GM12878 (cell line): ENCODE data around the gene PRRG1. TPM values are rescaled to one million over a fixed set of nuclear protein-coding genes. Genes with fewer than 3 reads are reported as not detected.

Source experiments
- ATAC-seq: fragments of 200-7000 bp; cut with Tn5 transposase; 3 replicates; pipeline ENCODE4 v1.9.1; 2020; ENCODE audit warnings: mild to moderate bottlenecking, moderate library complexity
- BruUV-seq: library from RNA; stranded (reverse); fragments of 400-500 nt; replicated peaks from 2 replicates; lab custom pipeline; 2021; lab: Mats Ljungman, UMichigan
- CTCF ChIA-PET: fragments of 300-600 bp; sonication (Branson Sonifier 250); formaldehyde crosslinking; extraction: SDS; loops from one replicate; lab custom pipeline; 2021; ENCODE audit warnings: inconsistent platforms; lab: Yijun Ruan, JAX
- POLR2A ChIA-PET: fragments of 350-600 bp; formaldehyde crosslinking; extraction: SDS; loops from one replicate; lab custom pipeline; 2021; ENCODE audit warnings: inconsistent platforms; lab: Charles Lee
- RAD21 ChIA-PET: fragments of 300-600 bp; sonication (Branson Sonifier 250); formaldehyde crosslinking; loops from one replicate; lab custom pipeline; 2023; ENCODE audit warnings: antibody characterized with exemption; ENCODE audit not compliant: unreplicated experiment; lab: Charles Lee
- SMC1A ChIA-PET: fragments of 300-600 bp; sonication (Branson Sonifier 250); formaldehyde crosslinking; loops from one replicate; lab custom pipeline; 2023; ENCODE audit not compliant: unreplicated experiment, uncharacterized antibody; lab: Charles Lee
- DNase-seq: peaks from one replicate; pipeline ENCODE4 v3.0.0-alpha.2; 2011; ENCODE audit warnings: low read depth, low spot score
- FAIRE-seq: peaks from 3 replicates; lab custom pipeline; 2011; peaks lifted over from hg19 to GRCh38; lab: Jason Lieb, UNC
- H2AFZ ChIP-seq: 2 replicates; pipeline ENCODE4 v1.6.0; 2011; ENCODE audit warnings: low read depth, low read length, control low read depth; ENCODE audit not compliant: control insufficient read depth
- H3K27ac ChIP-seq: 2 replicates; pipeline ENCODE4 v1.5.1; 2011; ENCODE audit warnings: control low read depth; ENCODE audit not compliant: control insufficient read depth, insufficient read depth
- H3K27me3 ChIP-seq, 2 experiments: replicated peaks in 1 of 2; 2 replicates each; pipeline versions ENCODE4 v1.6.0 to v1.6.1; 2011; ENCODE audit warnings: low read length in 1 of 2; ENCODE audit not compliant: control insufficient read depth in 2 of 2, insufficient read depth in 2 of 2
- H3K36me3 ChIP-seq, 2 experiments: 2 replicates each; pipeline ENCODE4 v1.5.1; 2011; ENCODE audit warnings: low read length in 1 of 2; ENCODE audit not compliant: control insufficient read depth in 2 of 2, insufficient read depth in 2 of 2
- H3K4me1 ChIP-seq: 2 replicates; pipeline ENCODE4 v1.6.1; 2011; ENCODE audit warnings: mild to moderate bottlenecking, low read length, moderate library complexity, mixed read lengths; ENCODE audit not compliant: control insufficient read depth, insufficient read depth
- H3K4me2 ChIP-seq: 2 replicates; pipeline ENCODE4 v1.6.0; 2011; ENCODE audit warnings: control low read depth; ENCODE audit not compliant: control insufficient read depth, insufficient read depth
- H3K4me3 ChIP-seq: fragments of 200-600 bp; sonication (generic); 2 replicates; pipeline ENCODE4 v1.5.1; 2016
- H3K79me2 ChIP-seq: 2 replicates; pipeline ENCODE4 v1.6.0; 2011; ENCODE audit warnings: low read length; ENCODE audit not compliant: control insufficient read depth, insufficient read depth
- H3K9ac ChIP-seq: 2 replicates; pipeline ENCODE4 v1.8.0; 2011; ENCODE audit warnings: low read length, control low read depth, mixed read lengths; ENCODE audit not compliant: control insufficient read depth, insufficient read depth
- H3K9me3 ChIP-seq: replicated peaks from 3 replicates; pipeline ENCODE4 v1.5.1; 2011; ENCODE audit warnings: mild to moderate bottlenecking, low read length; ENCODE audit not compliant: control insufficient read depth, insufficient read depth
- H4K20me1 ChIP-seq: 2 replicates; pipeline ENCODE4 v1.6.0; 2011; ENCODE audit not compliant: control insufficient read depth, insufficient read depth
- ESRRA ChIP-seq: IDR thresholded peaks from 2 replicates; pipeline ENCODE4 v1.6.1; 2012; ENCODE audit warnings: mild to moderate bottlenecking, low read length, improper control_type of control experiment
- IKZF2 ChIP-seq, 2 experiments: fragments of 450-650 bp; IDR thresholded peaks; 2 replicates each; pipeline ENCODE4 v1.6.1; 2017; ENCODE audit warnings: mild to moderate bottlenecking in 2 of 2, moderate library complexity in 2 of 2
- IRF3 ChIP-seq: fragments of 450-650 bp; IDR thresholded peaks from 2 replicates; pipeline ENCODE4 v1.6.1; 2014; ENCODE audit warnings: mild to moderate bottlenecking
- MTA2 ChIP-seq: fragments of 450-650 bp; IDR thresholded peaks from 2 replicates; pipeline ENCODE4 v1.6.1; 2016; ENCODE audit warnings: low read depth, mild to moderate bottlenecking, moderate library complexity
- NBN ChIP-seq: fragments of 450-650 bp; IDR thresholded peaks from 2 replicates; pipeline ENCODE4 v1.6.1; 2016
- RCOR1 ChIP-seq: conservative IDR thresholded peaks from 2 replicates; pipeline ENCODE4 v1.6.1; 2012; ENCODE audit warnings: low read depth, low read length, improper control_type of control experiment
- TAF1 ChIP-seq: IDR thresholded peaks from 2 replicates; pipeline ENCODE4 v1.6.1; 2011; ENCODE audit warnings: mild to moderate bottlenecking, low read depth, low read length, borderline replicate concordance
- ZNF24 ChIP-seq: fragments of 450-650 bp; IDR thresholded peaks from 2 replicates; pipeline ENCODE4 v1.6.1; 2017; ENCODE audit warnings: antibody characterized with exemption, mild to moderate bottlenecking
- WGBS: methylation state at CpG from one replicate; pipeline ENCODE4 v1.1.6; 2016; ENCODE audit warnings: low lambda C conversion rate; ENCODE audit not compliant: insufficient replicate concordance, insufficient coverage; ENCODE audit errors: missing lambda C conversion rate; 5-methylcytosine and 5-hydroxymethylcytosine counted together
- in situ Hi-C: fragments of 300-500 bp; cut with MboI; formaldehyde crosslinking; loops from 9 replicates; pipeline ENCODE4 v1.14.3; 2018; ENCODE audit warnings: mixed read lengths
- intact Hi-C: fragments of 100-400 bp; cut with micrococcal nuclease; formaldehyde crosslinking; loops from one replicate; pipeline ENCODE4 v1.14.2; 2022; ENCODE audit not compliant: unreplicated experiment
- polyA plus RNA-seq, 11 experiments: library from polyadenylated mRNA; depleted of rRNA in 4 of 11; unstranded in 6 of 11; stranded (reverse) in 5 of 11; fragments of >200 nt; fragmentation: Nextera tagmentation in 4 of 11; fragmentation: Illumina TruSeq in 1 of 11; extraction: Ambion mirVana in 4 of 11; extraction: Trizol in 1 of 11; gene quantifications; 1 replicate in 1 of 11; 2 replicates in 10 of 11; pipeline versions ENCODE4 v1.2.1 to v1.2.3, GENCODE V29; 2011 to 2016; ENCODE audit warnings: inconsistent platforms in 2 of 11, missing spikeins in 2 of 11, low read depth in 1 of 11
- total RNA-seq, 4 experiments: library from RNA; depleted of rRNA in 3 of 4; stranded (reverse); fragments of >200 nt in 3 of 4; fragmentation: Illumina TruSeq in 1 of 4; extraction: Trizol in 1 of 4; gene quantifications; 2 replicates each; pipeline versions ENCODE4 v1.2.1 to v1.2.3, GENCODE V29; 2013 to 2021
- TF ChIP-seq, protein P1 (sequence below): IDR thresholded peaks from 2 replicates; pipeline ENCODE4 v1.6.1; 2011; ENCODE audit warnings: low read depth, low read length, improper control_type of control experiment, borderline replicate concordance
- TF ChIP-seq, protein P2 (sequence below): fragments of 450-650 bp; IDR thresholded peaks from 2 replicates; pipeline ENCODE4 v1.6.1; 2016; ENCODE audit warnings: mild to moderate bottlenecking, moderate library complexity, borderline replicate concordance

The PRRG1 gene
- total and polyA plus RNA-seq, 10 of the 15 experiments (the other 5 are each of a cell fraction or from before 2014, with no cell fraction given) = not detected

DNA sequence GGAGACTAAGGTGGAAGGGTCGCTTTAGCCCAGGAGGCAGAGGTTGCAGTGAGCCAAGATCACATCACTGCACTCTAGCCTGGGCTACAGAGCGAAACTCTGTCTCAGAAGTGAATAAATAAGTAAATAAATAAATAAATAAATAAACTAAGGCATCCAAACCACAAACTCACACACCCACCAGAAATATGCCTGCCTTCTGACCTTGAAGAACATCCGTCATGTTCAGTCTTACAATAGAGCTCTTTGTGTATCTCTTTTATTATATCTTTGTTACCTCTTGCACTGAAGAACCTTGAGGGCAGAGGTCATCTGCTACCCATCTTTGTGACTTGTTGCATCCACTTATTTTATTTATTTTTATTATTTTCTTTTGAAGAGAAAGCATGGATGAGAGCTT is 71.6 kb downstream of the PRRG1 start:
- no peaks in the 10 kb centered on the region for H3K36me3 ChIP-seq
- no peaks in the 10 kb centered on the region for H3K79me2 ChIP-seq
- TF ChIP-seq, protein P1, sequence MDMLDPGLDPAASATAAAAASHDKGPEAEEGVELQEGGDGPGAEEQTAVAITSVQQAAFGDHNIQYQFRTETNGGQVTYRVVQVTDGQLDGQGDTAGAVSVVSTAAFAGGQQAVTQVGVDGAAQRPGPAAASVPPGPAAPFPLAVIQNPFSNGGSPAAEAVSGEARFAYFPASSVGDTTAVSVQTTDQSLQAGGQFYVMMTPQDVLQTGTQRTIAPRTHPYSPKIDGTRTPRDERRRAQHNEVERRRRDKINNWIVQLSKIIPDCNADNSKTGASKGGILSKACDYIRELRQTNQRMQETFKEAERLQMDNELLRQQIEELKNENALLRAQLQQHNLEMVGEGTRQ = no peak
- no peak for TF ChIP-seq TAF1
- SMC1A ChIA-PET = no interaction called here
- WGBS = 22% methylated on average over 3 of the region's 3 CpGs
- no TSS peak for BruUV-seq
- FAIRE-seq (no peak), ATAC-seq (no peak), DNase-seq (no peak)
- H3K27ac ChIP-seq = no peak overlapping the region
- no peaks in the 10 kb centered on the region for H3K4me1 ChIP-seq
- POLR2A ChIA-PET = interaction anchor here (0.6 kb wide), 1 partner anchor 438 kb away, joined by 3 read pairs; no protein-coding TSS in a partner anchor
- H3K9me3 ChIP-seq = no peaks in the 10 kb centered on the region
- H3K4me3 ChIP-seq = no peak overlapping the region
- H3K27me3 ChIP-seq = no peaks in the 10 kb centered on the region
- intact Hi-C loops = no loop called here
- H4K20me1 ChIP-seq = no peaks in the 10 kb centered on the region
- no peak overlapping the region for H3K9ac ChIP-seq
- H3K4me2 ChIP-seq = no peak overlapping the region
- RAD21 ChIA-PET = no interaction called here
- CTCF ChIA-PET = interaction anchor here (0.6 kb wide), 1 partner anchor 1639 kb away, joined by 3 read pairs; no protein-coding TSS in a partner anchor
- in situ Hi-C loops = no loop called here
- no peak overlapping the region for H2AFZ ChIP-seq

DNA sequence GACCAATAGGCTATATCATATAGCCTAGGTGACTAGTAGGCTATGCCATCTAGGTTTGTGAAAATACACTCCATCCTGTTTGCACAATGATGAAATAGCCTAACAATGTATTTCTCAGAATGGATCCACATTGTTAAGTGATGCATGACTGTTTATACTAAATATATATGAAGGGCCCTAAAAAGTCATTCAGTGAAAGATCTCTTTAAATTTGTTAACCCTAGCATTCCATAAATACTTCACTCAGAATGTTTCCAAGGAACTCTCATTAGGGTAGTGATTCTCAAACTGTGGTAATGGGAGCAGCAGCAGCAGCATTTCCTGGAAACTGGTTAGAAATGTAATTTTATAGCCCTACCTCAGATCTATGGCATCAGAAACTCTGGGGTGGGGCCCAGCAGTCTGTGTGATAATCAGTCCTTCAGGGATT is 74.9 kb downstream of the PRRG1 start:
- ChIA-PET SMC1A (no interaction called here), CTCF (no interaction called here), RAD21 (no interaction called here), POLR2A (no interaction called here)
- H3K9me3 ChIP-seq = no peaks in the 10 kb centered on the region
- intact Hi-C loops (no loop called here), in situ Hi-C loops (no loop called here)
- H3K79me2 ChIP-seq = no peaks in the 10 kb centered on the region
- DNase-seq = no peak
- H3K4me1 ChIP-seq = no peaks in the 10 kb centered on the region
- no peaks in the 10 kb centered on the region for H4K20me1 ChIP-seq
- H3K36me3 ChIP-seq = no peaks in the 10 kb centered on the region
- H3K9ac ChIP-seq = no peak overlapping the region
- no peak overlapping the region for H2AFZ ChIP-seq
- no peak overlapping the region for H3K4me2 ChIP-seq
- H3K27me3 ChIP-seq = no peaks in the 10 kb centered on the region
- BruUV-seq = no TSS peak
- no peak overlapping the region for H3K27ac ChIP-seq
- no peak overlapping the region for H3K4me3 ChIP-seq
- no peak for FAIRE-seq
- no peak for ATAC-seq
- TF ChIP-seq ZNF24 (no peak), IRF3 (no peak), MTA2 (no peak), NBN (no peak), ESRRA (no peak), IKZF2 (IDR thresholded peaks at IDR 0.05) (no peak), RCOR1 (no peak)
- TF ChIP-seq, protein P2, sequence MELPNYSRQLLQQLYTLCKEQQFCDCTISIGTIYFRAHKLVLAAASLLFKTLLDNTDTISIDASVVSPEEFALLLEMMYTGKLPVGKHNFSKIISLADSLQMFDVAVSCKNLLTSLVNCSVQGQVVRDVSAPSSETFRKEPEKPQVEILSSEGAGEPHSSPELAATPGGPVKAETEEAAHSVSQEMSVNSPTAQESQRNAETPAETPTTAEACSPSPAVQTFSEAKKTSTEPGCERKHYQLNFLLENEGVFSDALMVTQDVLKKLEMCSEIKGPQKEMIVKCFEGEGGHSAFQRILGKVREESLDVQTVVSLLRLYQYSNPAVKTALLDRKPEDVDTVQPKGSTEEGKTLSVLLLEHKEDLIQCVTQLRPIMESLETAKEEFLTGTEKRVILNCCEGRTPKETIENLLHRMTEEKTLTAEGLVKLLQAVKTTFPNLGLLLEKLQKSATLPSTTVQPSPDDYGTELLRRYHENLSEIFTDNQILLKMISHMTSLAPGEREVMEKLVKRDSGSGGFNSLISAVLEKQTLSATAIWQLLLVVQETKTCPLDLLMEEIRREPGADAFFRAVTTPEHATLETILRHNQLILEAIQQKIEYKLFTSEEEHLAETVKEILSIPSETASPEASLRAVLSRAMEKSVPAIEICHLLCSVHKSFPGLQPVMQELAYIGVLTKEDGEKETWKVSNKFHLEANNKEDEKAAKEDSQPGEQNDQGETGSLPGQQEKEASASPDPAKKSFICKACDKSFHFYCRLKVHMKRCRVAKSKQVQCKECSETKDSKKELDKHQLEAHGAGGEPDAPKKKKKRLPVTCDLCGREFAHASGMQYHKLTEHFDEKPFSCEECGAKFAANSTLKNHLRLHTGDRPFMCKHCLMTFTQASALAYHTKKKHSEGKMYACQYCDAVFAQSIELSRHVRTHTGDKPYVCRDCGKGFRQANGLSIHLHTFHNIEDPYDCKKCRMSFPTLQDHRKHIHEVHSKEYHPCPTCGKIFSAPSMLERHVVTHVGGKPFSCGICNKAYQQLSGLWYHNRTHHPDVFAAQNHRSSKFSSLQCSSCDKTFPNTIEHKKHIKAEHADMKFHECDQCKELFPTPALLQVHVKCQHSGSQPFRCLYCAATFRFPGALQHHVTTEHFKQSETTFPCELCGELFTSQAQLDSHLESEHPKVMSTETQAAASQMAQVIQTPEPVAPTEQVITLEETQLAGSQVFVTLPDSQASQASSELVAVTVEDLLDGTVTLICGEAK = no peak
